ENCODE data around the gene CHRNE.
A peak's percentile ranks its signal among the peaks of the same experiment; 100 is the strongest.

CHRNE gene

GRCh38 chr17:4938069-4938491, 35.2 kb upstream of the CHRNE start:
- Histone ChIP-seq H3K27me3 (ENCODE audit: control insufficient read depth, insufficient read depth, low read length) (no peaks in the 10 kb centered on the region), H3K9ac (no peak overlapping the region), H3K36me3 (ENCODE audit: control insufficient read depth, insufficient read depth, low read length) (no peaks in the 10 kb centered on the region), H3K4me3 (ENCODE audit: low read depth, low read length) (no peak overlapping the region), H3K79me2 (peaks cover 20% of the 10 kb centered on the region), H3K4me2 (ENCODE audit: low read length) (no peak overlapping the region), H3K9me3 (ENCODE audit: control insufficient read depth, low read length) (no peaks in the 10 kb centered on the region), H3K4me1 (peaks cover 17% of the 10 kb centered on the region), H2AFZ (no peak overlapping the region), H3K27ac (no peak overlapping the region)
- no peak for TF ChIP-seq CTCF (IDR thresholded peaks at IDR 0.05)

GRCh38 chr17:4937553-4937952, 34.7 kb upstream of the CHRNE start:
- H3K4me1 ChIP-seq, result peaks cover 17% of the 10 kb centered on the region

GRCh38 chr17:4936436-4936835, 33.5 kb upstream of the CHRNE start:
- Histone ChIP-seq H3K4me1 (peaks cover 12% of the 10 kb centered on the region), H2AFZ (no peak overlapping the region), H3K9ac (no peak overlapping the region), H3K36me3 (ENCODE audit: control insufficient read depth, insufficient read depth, low read length) (no peaks in the 10 kb centered on the region), H3K9me3 (ENCODE audit: control insufficient read depth, low read length) (no peaks in the 10 kb centered on the region), H3K27ac (no peak overlapping the region), H3K27me3 (ENCODE audit: control insufficient read depth, insufficient read depth, low read length) (no peaks in the 10 kb centered on the region), H3K79me2 (peaks cover 15% of the 10 kb centered on the region), H3K4me3 (ENCODE audit: low read depth, low read length) (no peak overlapping the region), H3K4me2 (ENCODE audit: low read length) (no peak overlapping the region)
- no peak for TF ChIP-seq CTCF (IDR thresholded peaks at IDR 0.05)

More at GRCh38 chr17:4937553-4937952, 34.7 kb upstream of the CHRNE start:
- H3K79me2 ChIP-seq, result peaks cover 20% of the 10 kb centered on the region
- no peaks in the 10 kb centered on the region for H3K36me3 ChIP-seq (ENCODE audit: control insufficient read depth, insufficient read depth, low read length)
- H3K4me2 ChIP-seq (ENCODE audit: low read length), result no peak overlapping the region
- no peak overlapping the region for H3K9ac ChIP-seq
- H3K27me3 ChIP-seq (ENCODE audit: control insufficient read depth, insufficient read depth, low read length), result no peaks in the 10 kb centered on the region
- no peak overlapping the region for H2AFZ ChIP-seq
- H3K27ac ChIP-seq, result no peak overlapping the region
- H3K4me3 ChIP-seq (ENCODE audit: low read depth, low read length), result no peak overlapping the region
- TF ChIP-seq CTCF (IDR thresholded peaks at IDR 0.05), result no peak
- H3K9me3 ChIP-seq (ENCODE audit: control insufficient read depth, low read length), result no peaks in the 10 kb centered on the region

GRCh38 chr17:4935650-4936049, 32.8 kb upstream of the CHRNE start:
- no peak for TF ChIP-seq CTCF (IDR thresholded peaks at IDR 0.05)
- Histone ChIP-seq H3K9ac (no peak overlapping the region), H2AFZ (no peak overlapping the region), H3K79me2 (peaks cover 9% of the 10 kb centered on the region), H3K4me1 (peaks cover 6% of the 10 kb centered on the region), H3K27ac (no peak overlapping the region), H3K36me3 (ENCODE audit: control insufficient read depth, insufficient read depth, low read length) (no peaks in the 10 kb centered on the region), H3K9me3 (ENCODE audit: control insufficient read depth, low read length) (no peaks in the 10 kb centered on the region), H3K27me3 (ENCODE audit: control insufficient read depth, insufficient read depth, low read length) (no peaks in the 10 kb centered on the region), H3K4me2 (ENCODE audit: low read length) (no peak overlapping the region), H3K4me3 (ENCODE audit: low read depth, low read length) (no peak overlapping the region)

- Histone ChIP-seq H3K27ac (no peak overlapping the region), H2AFZ (peak overlapping the region; percentile 16), H3K4me1 (peaks cover 6% of the 10 kb centered on the region), H3K27me3 (ENCODE audit: control insufficient read depth, insufficient read depth, low read length) (no peaks in the 10 kb centered on the region), H3K36me3 (ENCODE audit: control insufficient read depth, insufficient read depth, low read length) (no peaks in the 10 kb centered on the region), H3K4me2 (ENCODE audit: low read length) (no peak overlapping the region), H3K9ac (no peak overlapping the region), H3K9me3 (ENCODE audit: control insufficient read depth, low read length) (no peaks in the 10 kb centered on the region), H3K4me3 (ENCODE audit: low read depth, low read length) (no peak overlapping the region), H3K79me2 (peaks cover 8% of the 10 kb centered on the region)
- no peak for TF ChIP-seq CTCF (IDR thresholded peaks at IDR 0.05)
Measured at GRCh38 chr17:4934173-4934979, 31.5 kb upstream of the CHRNE start.

Measured in parathyroid adenoma (tissue), 2 donors.